DND-41 (cell line): Measurements from ENCODE around the gene IQCE.

Source experiments
- EZH2 ChIP-seq: IDR thresholded peaks from 3 replicates; pipeline ENCODE4 v1.6.1; 2012; ENCODE audit warnings: borderline replicate concordance, low read depth, mild to moderate bottlenecking, moderate library complexity, low read length, inconsistent platforms; ENCODE audit not compliant: severe bottlenecking
- TF ChIP-seq, protein P1 (sequence below): IDR thresholded peaks from 2 replicates; pipeline ENCODE4 v1.5.1; 2012; ENCODE audit warnings: borderline replicate concordance, low read length, moderate library complexity, mild to moderate bottlenecking; ENCODE audit not compliant: poor library complexity, severe bottlenecking; ENCODE audit errors: extremely low read depth

DNA sequence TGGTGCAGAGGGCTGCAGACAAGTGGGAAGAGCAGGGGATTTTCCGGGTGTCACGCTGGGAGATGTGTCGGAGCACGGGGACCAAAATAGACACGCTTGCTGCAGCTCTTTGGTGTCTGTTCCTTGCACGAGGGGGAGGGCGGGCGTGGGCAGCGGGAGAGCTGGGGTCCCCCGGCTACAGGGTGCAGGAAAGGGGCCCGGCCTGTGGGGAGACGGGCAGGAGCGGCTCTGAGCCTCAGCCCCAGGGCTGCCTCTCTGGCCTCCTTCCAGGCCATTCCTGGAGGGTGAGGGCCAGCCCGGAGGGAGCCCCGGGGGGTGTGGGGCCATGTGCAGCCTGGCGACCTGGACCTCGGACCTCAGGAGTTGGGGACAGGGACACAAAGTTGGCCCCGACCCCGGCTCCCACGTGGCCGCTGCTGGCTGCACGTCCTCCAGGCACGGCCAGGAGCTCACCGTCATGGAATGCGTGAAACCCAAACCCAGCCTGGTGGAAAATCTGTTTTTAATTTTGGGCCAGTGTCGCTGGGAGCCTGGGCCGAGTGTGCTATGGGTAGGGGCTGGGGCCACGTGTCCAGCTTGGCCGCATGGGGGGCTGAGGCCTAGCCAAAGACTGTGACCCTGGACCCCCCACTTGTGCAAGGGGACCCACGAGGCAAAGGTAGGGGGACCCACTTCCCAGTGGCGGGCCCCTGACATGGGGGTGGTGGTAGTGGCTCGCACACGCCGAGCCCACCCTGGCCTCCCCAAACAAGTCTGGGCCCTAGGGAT is 79.6 kb downstream of the IQCE start:
- TF ChIP-seq, protein P1, sequence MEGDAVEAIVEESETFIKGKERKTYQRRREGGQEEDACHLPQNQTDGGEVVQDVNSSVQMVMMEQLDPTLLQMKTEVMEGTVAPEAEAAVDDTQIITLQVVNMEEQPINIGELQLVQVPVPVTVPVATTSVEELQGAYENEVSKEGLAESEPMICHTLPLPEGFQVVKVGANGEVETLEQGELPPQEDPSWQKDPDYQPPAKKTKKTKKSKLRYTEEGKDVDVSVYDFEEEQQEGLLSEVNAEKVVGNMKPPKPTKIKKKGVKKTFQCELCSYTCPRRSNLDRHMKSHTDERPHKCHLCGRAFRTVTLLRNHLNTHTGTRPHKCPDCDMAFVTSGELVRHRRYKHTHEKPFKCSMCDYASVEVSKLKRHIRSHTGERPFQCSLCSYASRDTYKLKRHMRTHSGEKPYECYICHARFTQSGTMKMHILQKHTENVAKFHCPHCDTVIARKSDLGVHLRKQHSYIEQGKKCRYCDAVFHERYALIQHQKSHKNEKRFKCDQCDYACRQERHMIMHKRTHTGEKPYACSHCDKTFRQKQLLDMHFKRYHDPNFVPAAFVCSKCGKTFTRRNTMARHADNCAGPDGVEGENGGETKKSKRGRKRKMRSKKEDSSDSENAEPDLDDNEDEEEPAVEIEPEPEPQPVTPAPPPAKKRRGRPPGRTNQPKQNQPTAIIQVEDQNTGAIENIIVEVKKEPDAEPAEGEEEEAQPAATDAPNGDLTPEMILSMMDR, result no peak
- no peak for TF ChIP-seq EZH2
